Gastroesophageal sphincter (tissue), 3 donors: Measurements from ENCODE around the gene ADGRE3.

Experiments
- CTCF ChIP-seq, 4 experiments: fragments of 200-600 bp in 2 of 4; fragments of 450-650 bp in 2 of 4; sonication (generic) in 1 of 4; IDR thresholded peaks; one replicate each; pipeline ENCODE4 v1.5.1; 2017 to 2019; ENCODE audit warnings: antibody characterized with exemption in 4 of 4, mild to moderate bottlenecking in 2 of 4, moderate library complexity in 2 of 4
- EP300 ChIP-seq: sonication (generic); formaldehyde crosslinking; IDR thresholded peaks from one replicate; pipeline ENCODE4 v1.6.1; 2017; ENCODE audit warnings: antibody characterized with exemption, mild to moderate bottlenecking

- TF ChIP-seq CTCF (IDR thresholded peaks at IDR 0.05) (no peak), EP300 (no peak)
Observed at GRCh38 chr19:14603990-14604387, 70.7 kb downstream of the ADGRE3 start.
